ENCODE results near the gene HAUS2.

DNA sequence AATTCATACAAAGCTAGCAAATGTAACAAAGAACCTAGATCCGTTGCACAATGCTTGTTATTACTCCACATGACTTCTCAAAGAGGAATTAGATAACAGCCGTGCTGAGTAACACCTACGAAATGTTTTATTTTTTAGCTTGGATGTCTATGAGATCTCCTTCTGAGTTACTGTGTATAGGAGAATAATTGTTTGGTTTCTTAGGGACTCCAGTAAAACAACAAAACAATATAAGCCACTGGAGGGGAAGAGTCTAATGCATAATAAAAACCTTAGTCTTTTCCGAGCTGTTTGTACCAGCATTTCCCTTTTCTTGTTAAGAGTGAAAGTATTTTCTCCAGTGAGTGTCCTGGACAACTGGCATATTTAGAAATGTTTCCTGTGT lies 37.6 kb upstream of the HAUS2 start:
- TF ChIP-seq, protein P1, sequence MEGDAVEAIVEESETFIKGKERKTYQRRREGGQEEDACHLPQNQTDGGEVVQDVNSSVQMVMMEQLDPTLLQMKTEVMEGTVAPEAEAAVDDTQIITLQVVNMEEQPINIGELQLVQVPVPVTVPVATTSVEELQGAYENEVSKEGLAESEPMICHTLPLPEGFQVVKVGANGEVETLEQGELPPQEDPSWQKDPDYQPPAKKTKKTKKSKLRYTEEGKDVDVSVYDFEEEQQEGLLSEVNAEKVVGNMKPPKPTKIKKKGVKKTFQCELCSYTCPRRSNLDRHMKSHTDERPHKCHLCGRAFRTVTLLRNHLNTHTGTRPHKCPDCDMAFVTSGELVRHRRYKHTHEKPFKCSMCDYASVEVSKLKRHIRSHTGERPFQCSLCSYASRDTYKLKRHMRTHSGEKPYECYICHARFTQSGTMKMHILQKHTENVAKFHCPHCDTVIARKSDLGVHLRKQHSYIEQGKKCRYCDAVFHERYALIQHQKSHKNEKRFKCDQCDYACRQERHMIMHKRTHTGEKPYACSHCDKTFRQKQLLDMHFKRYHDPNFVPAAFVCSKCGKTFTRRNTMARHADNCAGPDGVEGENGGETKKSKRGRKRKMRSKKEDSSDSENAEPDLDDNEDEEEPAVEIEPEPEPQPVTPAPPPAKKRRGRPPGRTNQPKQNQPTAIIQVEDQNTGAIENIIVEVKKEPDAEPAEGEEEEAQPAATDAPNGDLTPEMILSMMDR (IDR thresholded peaks at IDR 0.05 in 8 of 11, conservative IDR thresholded peaks at IDR 0.05 in 3 of 11): no peak
- TF ChIP-seq POLR2A (IDR thresholded peaks at IDR 0.05): no peak
- TF ChIP-seq POLR2AphosphoS5 (IDR thresholded peaks at IDR 0.05): no peak
